ENCODE measurements around the gene ARRB2.

- TF ChIP-seq CTCF (IDR thresholded peaks at IDR 0.05), result no peak
- no peak for TF ChIP-seq POLR2A (IDR thresholded peaks at IDR 0.05)
These were observed 25.6 kb downstream of the ARRB2 start for GRCh38 chr17:4735876-4736651.
